ENCODE data around the gene TNRC6B.
"Not testable (repeated sequence)": the region's sequence is repeated elsewhere in the genome, so short reads cannot be mapped to it uniquely, and the experiment has no call there.

TNRC6B gene, protein sequence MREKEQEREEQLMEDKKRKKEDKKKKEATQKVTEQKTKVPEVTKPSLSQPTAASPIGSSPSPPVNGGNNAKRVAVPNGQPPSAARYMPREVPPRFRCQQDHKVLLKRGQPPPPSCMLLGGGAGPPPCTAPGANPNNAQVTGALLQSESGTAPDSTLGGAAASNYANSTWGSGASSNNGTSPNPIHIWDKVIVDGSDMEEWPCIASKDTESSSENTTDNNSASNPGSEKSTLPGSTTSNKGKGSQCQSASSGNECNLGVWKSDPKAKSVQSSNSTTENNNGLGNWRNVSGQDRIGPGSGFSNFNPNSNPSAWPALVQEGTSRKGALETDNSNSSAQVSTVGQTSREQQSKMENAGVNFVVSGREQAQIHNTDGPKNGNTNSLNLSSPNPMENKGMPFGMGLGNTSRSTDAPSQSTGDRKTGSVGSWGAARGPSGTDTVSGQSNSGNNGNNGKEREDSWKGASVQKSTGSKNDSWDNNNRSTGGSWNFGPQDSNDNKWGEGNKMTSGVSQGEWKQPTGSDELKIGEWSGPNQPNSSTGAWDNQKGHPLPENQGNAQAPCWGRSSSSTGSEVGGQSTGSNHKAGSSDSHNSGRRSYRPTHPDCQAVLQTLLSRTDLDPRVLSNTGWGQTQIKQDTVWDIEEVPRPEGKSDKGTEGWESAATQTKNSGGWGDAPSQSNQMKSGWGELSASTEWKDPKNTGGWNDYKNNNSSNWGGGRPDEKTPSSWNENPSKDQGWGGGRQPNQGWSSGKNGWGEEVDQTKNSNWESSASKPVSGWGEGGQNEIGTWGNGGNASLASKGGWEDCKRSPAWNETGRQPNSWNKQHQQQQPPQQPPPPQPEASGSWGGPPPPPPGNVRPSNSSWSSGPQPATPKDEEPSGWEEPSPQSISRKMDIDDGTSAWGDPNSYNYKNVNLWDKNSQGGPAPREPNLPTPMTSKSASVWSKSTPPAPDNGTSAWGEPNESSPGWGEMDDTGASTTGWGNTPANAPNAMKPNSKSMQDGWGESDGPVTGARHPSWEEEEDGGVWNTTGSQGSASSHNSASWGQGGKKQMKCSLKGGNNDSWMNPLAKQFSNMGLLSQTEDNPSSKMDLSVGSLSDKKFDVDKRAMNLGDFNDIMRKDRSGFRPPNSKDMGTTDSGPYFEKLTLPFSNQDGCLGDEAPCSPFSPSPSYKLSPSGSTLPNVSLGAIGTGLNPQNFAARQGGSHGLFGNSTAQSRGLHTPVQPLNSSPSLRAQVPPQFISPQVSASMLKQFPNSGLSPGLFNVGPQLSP (N-terminal part only)

DNA sequence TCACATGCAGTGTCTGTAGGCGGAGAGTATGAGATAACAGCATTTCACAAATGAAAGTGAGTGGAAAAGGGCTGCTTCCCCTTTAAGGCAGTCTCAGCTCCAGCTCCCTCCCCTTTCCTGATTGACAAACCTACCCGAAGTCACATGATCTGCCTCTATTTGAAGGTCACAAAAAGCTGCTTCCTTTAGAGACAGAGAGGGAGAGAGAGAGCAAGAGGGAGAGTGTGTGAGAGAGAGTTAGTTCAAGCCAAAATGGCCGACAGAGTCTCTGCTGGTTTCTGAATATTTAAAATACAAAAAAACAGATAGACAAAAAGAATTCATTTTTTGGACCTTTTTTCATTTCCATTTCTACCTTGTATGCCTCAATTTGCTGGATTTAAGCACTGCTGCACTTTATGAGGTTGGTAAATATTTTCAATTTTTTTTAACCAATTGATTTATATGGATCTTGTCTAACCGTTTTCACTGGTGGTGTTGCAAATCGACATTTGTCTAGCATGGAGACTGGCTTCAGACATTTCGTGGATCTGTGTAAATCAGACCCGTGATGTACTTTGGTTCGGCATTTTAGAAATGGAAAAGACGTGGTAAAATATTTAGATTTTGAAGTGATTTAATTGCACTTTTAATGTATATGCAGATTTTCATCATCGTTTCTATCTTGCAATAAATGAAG, at the start of gene TNRC6B:
Gene TNRC6B (plus strand): TSS at position 188 of the 679 bp plus-strand sequence. CDS start 211 bp downstream, at position 399.
- Histone ChIP-seq H3K9ac (ENCODE audit: low read depth in 1 of 2, low read length in 2 of 2) (peak within 1 kb of the TSS; percentile 65 to 88), H3K36me3 (ENCODE audit: control insufficient read depth in 2 of 2, insufficient read depth in 2 of 2, low read length in 2 of 2) (no peaks in the 10 kb centered on the region), H3K27ac (ENCODE audit: low read depth in 2 of 2, low read length in 2 of 2) (peak within 1 kb of the TSS; percentile 75 to 81), H3K4me3 (ENCODE audit: low read length in 2 of 2) (peak within 1 kb of the TSS; percentile 91 to 98), H3K9me3 (ENCODE audit: control insufficient read depth in 2 of 2, low read length in 2 of 2) (no peaks in the 10 kb centered on the region), H3K4me1 (ENCODE audit: control insufficient read depth in 2 of 2, insufficient read depth in 2 of 2, low read length in 2 of 2) (peaks cover 32 to 38% of the 10 kb centered on the region in 2 donors), H3K27me3 (ENCODE audit: control insufficient read depth in 2 of 2, insufficient read depth in 2 of 2, low read length in 2 of 2) (no peaks in the 10 kb centered on the region)

- Histone ChIP-seq H3K9ac (ENCODE audit: low read depth in 1 of 2, low read length in 2 of 2) (no peak overlapping the region), H3K4me1 (ENCODE audit: control insufficient read depth in 2 of 2, insufficient read depth in 2 of 2, low read length in 2 of 2) (peaks cover 0 to 4% of the 10 kb centered on the region in 2 donors), H3K9me3 (ENCODE audit: control insufficient read depth in 2 of 2, low read length in 2 of 2) (no peaks in the 10 kb centered on the region), H3K36me3 (ENCODE audit: control insufficient read depth in 2 of 2, insufficient read depth in 2 of 2, low read length in 2 of 2) (peaks cover 0 to 9% of the 10 kb centered on the region in 2 donors), H3K4me3 (ENCODE audit: low read length in 2 of 2) (no peak overlapping the region), H3K27me3 (ENCODE audit: control insufficient read depth in 2 of 2, insufficient read depth in 2 of 2, low read length in 2 of 2) (no peaks in the 10 kb centered on the region), H3K27ac (ENCODE audit: low read depth in 2 of 2, low read length in 2 of 2) (no peak overlapping the region)
Observed at GRCh38 chr22:40128989-40129388, 48.7 kb upstream of the TNRC6B start.

DNA sequence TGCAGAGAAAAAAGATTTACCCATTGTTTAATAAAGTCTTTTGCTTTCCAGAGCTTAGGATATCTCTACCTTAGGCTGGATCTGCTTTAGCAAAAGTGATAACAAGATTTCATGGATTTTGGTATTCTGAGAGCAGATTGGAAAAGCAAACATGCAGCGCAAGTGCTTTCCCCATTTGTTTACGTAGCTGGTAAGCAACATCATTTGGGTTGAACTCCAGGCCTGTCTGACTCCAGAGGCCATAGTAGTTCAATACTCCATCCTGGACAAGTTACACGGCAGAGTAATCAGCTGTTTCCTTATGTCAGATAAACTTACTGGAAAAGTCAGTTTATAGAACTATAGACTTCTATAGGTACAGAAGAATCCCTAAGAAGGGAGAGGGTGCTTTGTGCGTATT, 40.6 kb upstream of the TNRC6B start:
- H3K36me3 ChIP-seq (ENCODE audit: control insufficient read depth in 2 of 2, insufficient read depth in 2 of 2, low read length in 2 of 2), result peaks cover 0 to 7% of the 10 kb centered on the region in 2 donors
- H3K4me1 ChIP-seq (ENCODE audit: control insufficient read depth in 2 of 2, insufficient read depth in 2 of 2, low read length in 2 of 2), result no peaks in the 10 kb centered on the region
- H3K9me3 ChIP-seq (ENCODE audit: control insufficient read depth in 2 of 2, low read length in 2 of 2), result no peaks in the 10 kb centered on the region
- H3K9ac ChIP-seq (ENCODE audit: low read depth in 1 of 2, low read length in 2 of 2), result no peak overlapping the region
- H3K27me3 ChIP-seq (ENCODE audit: control insufficient read depth in 2 of 2, insufficient read depth in 2 of 2, low read length in 2 of 2), result no peaks in the 10 kb centered on the region
- no peak overlapping the region for H3K27ac ChIP-seq (ENCODE audit: low read depth in 2 of 2, low read length in 2 of 2)
- H3K4me3 ChIP-seq (ENCODE audit: low read length in 2 of 2), result no peak overlapping the region

GRCh38 chr22:40138866-40139265, 38.9 kb upstream of the TNRC6B start:
- H3K9ac ChIP-seq (ENCODE audit: low read depth in 1 of 2, low read length in 2 of 2), result no peak overlapping the region
- no peaks in the 10 kb centered on the region for H3K27me3 ChIP-seq (ENCODE audit: control insufficient read depth in 2 of 2, insufficient read depth in 2 of 2, low read length in 2 of 2)
- H3K4me1 ChIP-seq (ENCODE audit: control insufficient read depth in 2 of 2, insufficient read depth in 2 of 2, low read length in 2 of 2), result no peaks in the 10 kb centered on the region
- H3K9me3 ChIP-seq (ENCODE audit: control insufficient read depth in 2 of 2, low read length in 2 of 2), result no peaks in the 10 kb centered on the region
- peaks cover 0 to 7% of the 10 kb centered on the region in 2 donors for H3K36me3 ChIP-seq (ENCODE audit: control insufficient read depth in 2 of 2, insufficient read depth in 2 of 2, low read length in 2 of 2)
- H3K4me3 ChIP-seq (ENCODE audit: low read length in 2 of 2), result no peak overlapping the region
- no peak overlapping the region for H3K27ac ChIP-seq (ENCODE audit: low read depth in 2 of 2, low read length in 2 of 2)

DNA sequence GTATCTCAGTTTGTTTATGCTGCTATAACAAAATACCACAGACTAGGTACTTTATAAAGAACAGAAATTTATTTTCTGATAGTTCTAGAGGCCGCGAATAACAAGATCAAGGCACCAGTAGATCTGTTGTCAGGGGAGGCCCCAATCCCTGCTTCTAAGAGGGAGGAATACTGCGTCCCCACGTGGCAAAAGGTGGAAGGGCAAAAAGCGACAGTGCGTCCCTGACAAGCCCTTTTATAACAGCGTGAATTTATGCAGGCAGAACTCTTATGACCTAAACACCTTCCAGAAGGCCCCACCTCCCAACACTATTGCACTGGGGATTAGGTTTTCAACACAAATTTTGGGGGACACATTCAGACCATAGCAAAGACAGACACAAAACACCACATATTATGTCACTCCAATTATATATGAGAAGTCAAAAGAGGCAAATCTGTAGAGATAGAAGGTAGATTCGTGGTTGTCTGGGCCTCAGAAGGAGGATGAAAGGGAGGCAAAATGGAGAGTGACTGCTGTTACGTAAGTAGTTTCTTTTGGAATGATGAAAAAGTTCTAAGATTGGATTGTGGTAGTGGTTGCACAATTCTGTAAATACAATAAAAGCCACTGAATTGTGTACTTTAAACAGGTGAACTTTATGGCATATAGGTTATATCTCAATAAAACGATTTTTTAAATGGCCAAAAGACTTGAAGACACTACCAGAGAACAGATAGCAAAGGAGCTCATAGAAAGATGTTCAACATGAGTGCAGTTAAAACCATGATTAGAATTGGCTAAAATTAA, 30.1 kb upstream of the TNRC6B start:
- Histone ChIP-seq H3K9me3 (ENCODE audit: control insufficient read depth in 2 of 2, low read length in 2 of 2) (no peaks in the 10 kb centered on the region), H3K9ac (ENCODE audit: low read depth in 1 of 2, low read length in 2 of 2) (no peak overlapping the region), H3K4me1 (ENCODE audit: control insufficient read depth in 2 of 2, insufficient read depth in 2 of 2, low read length in 2 of 2) (peaks cover 0 to 4% of the 10 kb centered on the region in 2 donors), H3K36me3 (ENCODE audit: control insufficient read depth in 2 of 2, insufficient read depth in 2 of 2, low read length in 2 of 2) (no peaks in the 10 kb centered on the region), H3K4me3 (ENCODE audit: low read length in 2 of 2) (no peak overlapping the region), H3K27ac (ENCODE audit: low read depth in 2 of 2, low read length in 2 of 2) (no peak overlapping the region), H3K27me3 (ENCODE audit: control insufficient read depth in 2 of 2, insufficient read depth in 2 of 2, low read length in 2 of 2) (no peaks in the 10 kb centered on the region)

- H3K36me3 ChIP-seq (ENCODE audit: control insufficient read depth in 2 of 2, insufficient read depth in 2 of 2, low read length in 2 of 2), result no peaks in the 10 kb centered on the region
- H3K9me3 ChIP-seq (ENCODE audit: control insufficient read depth in 2 of 2, low read length in 2 of 2), result no peaks in the 10 kb centered on the region
- H3K4me1 ChIP-seq (ENCODE audit: control insufficient read depth in 2 of 2, insufficient read depth in 2 of 2, low read length in 2 of 2), result peaks cover 12 to 19% of the 10 kb centered on the region in 2 donors
- H3K27ac ChIP-seq (ENCODE audit: low read depth in 2 of 2, low read length in 2 of 2), result no peak overlapping the region
- no peaks in the 10 kb centered on the region for H3K27me3 ChIP-seq (ENCODE audit: control insufficient read depth in 2 of 2, insufficient read depth in 2 of 2, low read length in 2 of 2)
- no peak overlapping the region for H3K4me3 ChIP-seq (ENCODE audit: low read length in 2 of 2)
- H3K9ac ChIP-seq (ENCODE audit: low read depth in 1 of 2, low read length in 2 of 2), result no peak overlapping the region
Observed at GRCh38 chr22:40153192-40153591, 24.5 kb upstream of the TNRC6B start.

DNA sequence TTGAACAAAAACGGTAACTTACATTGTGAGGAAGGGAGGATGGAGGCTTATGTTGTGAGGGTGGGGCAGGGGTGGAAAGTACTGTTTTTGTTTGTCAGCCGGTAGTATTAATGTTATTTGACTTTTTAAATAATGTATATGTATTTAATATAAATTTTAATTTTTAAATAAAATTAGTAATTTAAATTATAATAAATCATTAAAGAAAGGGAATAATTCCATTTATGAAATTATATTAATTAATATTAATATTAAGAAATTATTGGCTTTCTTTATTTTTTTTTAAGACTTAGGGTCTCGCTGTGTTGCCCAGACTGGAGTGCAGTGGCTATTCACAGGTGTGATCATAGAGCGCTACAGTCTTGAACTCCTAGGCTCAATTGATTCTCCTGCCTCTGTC, 24.0 kb upstream of the TNRC6B start:
- Histone ChIP-seq H3K4me3 (ENCODE audit: low read length in 2 of 2) (no peak overlapping the region), H3K9me3 (ENCODE audit: control insufficient read depth in 2 of 2, low read length in 2 of 2) (no peaks in the 10 kb centered on the region), H3K27ac (ENCODE audit: low read depth in 2 of 2, low read length in 2 of 2) (no peak overlapping the region), H3K4me1 (ENCODE audit: control insufficient read depth in 2 of 2, insufficient read depth in 2 of 2, low read length in 2 of 2) (peaks cover 15 to 19% of the 10 kb centered on the region in 2 donors), H3K27me3 (ENCODE audit: control insufficient read depth in 2 of 2, insufficient read depth in 2 of 2, low read length in 2 of 2) (no peaks in the 10 kb centered on the region), H3K9ac (ENCODE audit: low read depth in 1 of 2, low read length in 2 of 2) (no peak overlapping the region), H3K36me3 (ENCODE audit: control insufficient read depth in 2 of 2, insufficient read depth in 2 of 2, low read length in 2 of 2) (no peaks in the 10 kb centered on the region)

GRCh38 chr22:40156001-40156516, 21.7 kb upstream of the TNRC6B start:
- Histone ChIP-seq H3K36me3 (ENCODE audit: control insufficient read depth in 2 of 2, insufficient read depth in 2 of 2, low read length in 2 of 2) (no peaks in the 10 kb centered on the region), H3K27me3 (ENCODE audit: control insufficient read depth in 2 of 2, insufficient read depth in 2 of 2, low read length in 2 of 2) (no peaks in the 10 kb centered on the region), H3K9ac (ENCODE audit: low read depth in 1 of 2, low read length in 2 of 2) (peak overlapping the region in 1 of 2 donors; percentile 43), H3K27ac (ENCODE audit: low read depth in 2 of 2, low read length in 2 of 2) (peak overlapping the region; percentile 62), H3K4me1 (ENCODE audit: control insufficient read depth in 2 of 2, insufficient read depth in 2 of 2, low read length in 2 of 2) (peaks cover 16 to 19% of the 10 kb centered on the region in 2 donors), H3K4me3 (ENCODE audit: low read length in 2 of 2) (peak overlapping the region; percentile 3 to 34), H3K9me3 (ENCODE audit: control insufficient read depth in 2 of 2, low read length in 2 of 2) (no peaks in the 10 kb centered on the region)

GRCh38 chr22:40156682-40157081, 21.0 kb upstream of the TNRC6B start:
- not testable (repeated sequence) for H3K36me3 ChIP-seq (ENCODE audit: control insufficient read depth in 2 of 2, insufficient read depth in 2 of 2, low read length in 2 of 2); H3K27me3 ChIP-seq (ENCODE audit: control insufficient read depth in 2 of 2, insufficient read depth in 2 of 2, low read length in 2 of 2); H3K9me3 ChIP-seq (ENCODE audit: control insufficient read depth in 2 of 2, low read length in 2 of 2); H3K4me3 ChIP-seq (ENCODE audit: low read length in 2 of 2)
- H3K4me1 ChIP-seq (ENCODE audit: control insufficient read depth in 2 of 2, insufficient read depth in 2 of 2, low read length in 2 of 2), result peaks cover 16 to 19% of the 10 kb centered on the region in 2 donors
- peak overlapping the region; percentile 60 to 62 for H3K27ac ChIP-seq (ENCODE audit: low read depth in 2 of 2, low read length in 2 of 2)
- peak overlapping the region in 1 of 2 donors; percentile 43 for H3K9ac ChIP-seq (ENCODE audit: low read depth in 1 of 2, low read length in 2 of 2)
